H1 (cell line): ENCODE measurements around the gene EML4. TPM values are rescaled to one million over a fixed set of nuclear protein-coding genes. Genes with fewer than 3 reads are reported as not detected.

ENCODE experiments used
- ATF2 ChIP-seq: IDR thresholded peaks from 2 replicates; pipeline ENCODE4 v1.6.1; 2012; ENCODE audit warnings: low read length, inconsistent platforms
- FOSL1 ChIP-seq: IDR thresholded peaks from 2 replicates; pipeline ENCODE4 v1.6.1; 2011; ENCODE audit warnings: mild to moderate bottlenecking, low read depth, low read length, moderate library complexity; ENCODE audit not compliant: insufficient read depth
- HDAC2 ChIP-seq, 2 experiments: fragments of 300-600 bp in 1 of 2; sonication (generic) in 1 of 2; IDR thresholded peaks; 2 replicates each; pipeline ENCODE4 v1.6.1; 2011 to 2012; ENCODE audit warnings: low read depth in 2 of 2, low read length in 2 of 2, mild to moderate bottlenecking in 2 of 2, moderate library complexity in 2 of 2, borderline replicate concordance in 1 of 2, inconsistent platforms in 1 of 2
- RAD21 ChIP-seq, 2 experiments: IDR thresholded peaks in 1 of 2; conservative IDR thresholded peaks in 1 of 2; 2 replicates each; pipeline ENCODE4 v1.6.1; 2011; ENCODE audit warnings: low read depth in 2 of 2, low read length in 2 of 2, improper control_type of control experiment in 1 of 2, inconsistent platforms in 1 of 2, mild to moderate bottlenecking in 1 of 2, moderate library complexity in 1 of 2
- SIN3A ChIP-seq, 2 experiments: IDR thresholded peaks in 1 of 2; conservative IDR thresholded peaks in 1 of 2; 2 replicates each; pipeline ENCODE4 v1.6.1; 2011 to 2012; ENCODE audit warnings: low read length in 2 of 2, improper control_type of control experiment in 1 of 2, low read depth in 1 of 2, mild to moderate bottlenecking in 1 of 2
- polyA plus RNA-seq, 7 experiments: library from polyadenylated mRNA; depleted of rRNA in 3 of 7; stranded (reverse) in 5 of 7; unstranded in 2 of 7; fragments of >200 nt in 5 of 7; fragments of 200-250 nt in 2 of 7; gene quantifications; 1 replicate in 5 of 7; 2 replicates in 1 of 7; 4 replicates in 1 of 7; pipeline versions ENCODE4 v1.2.1 to v1.2.3, GENCODE V29; 2011 to 2013; ENCODE audit warnings: missing spikeins in 2 of 7, mixed read lengths in 2 of 7
- total RNA-seq: library from RNA; stranded (reverse); fragmentation: NEBNext Ultra II Directional; extraction: Animal tissue kit (Norgen Biotek cat#: 25700); gene quantifications from 2 replicates; pipeline ENCODE4 v1.2.1, GENCODE V29; 2021
- TF ChIP-seq, protein P1 (sequence below): IDR thresholded peaks from 2 replicates; pipeline ENCODE4 v1.6.1; 2012; ENCODE audit warnings: inconsistent platforms

The EML4 gene
- total and polyA plus RNA-seq, 2 of the 8 experiments (the other 6 are each of a cell fraction or from before 2014, with no cell fraction given): 50.1 to 104 TPM

DNA sequence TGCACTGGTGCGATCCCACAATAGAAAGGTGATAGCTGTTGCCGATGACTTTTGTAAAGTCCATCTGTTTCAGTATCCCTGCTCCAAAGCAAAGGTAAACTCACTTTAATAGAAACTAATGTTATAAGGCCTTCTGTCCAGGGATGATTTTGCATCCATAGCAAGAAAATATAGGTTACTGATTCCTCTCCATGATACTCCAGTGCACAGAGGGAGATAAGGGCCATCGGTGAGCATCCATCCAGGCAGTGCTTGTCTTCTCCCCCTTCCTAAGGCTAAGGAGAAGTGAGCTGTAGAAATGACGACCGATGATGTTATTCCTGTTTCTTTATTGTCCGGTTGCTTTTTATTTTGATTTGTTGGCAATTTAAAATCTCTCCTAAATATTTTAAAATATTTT, 159.8 kb downstream of the EML4 start (continued):
- no peak for TF ChIP-seq ATF2
- TF ChIP-seq RAD21 (IDR thresholded peaks at IDR 0.05 in 1 of 2, conservative IDR thresholded peaks at IDR 0.05 in 1 of 2; ENCODE audit: low read depth in 2 of 2, low read length in 2 of 2): no peak
- no peak for TF ChIP-seq SIN3A (conservative IDR thresholded peaks at IDR 0.05 in 1 of 2, IDR thresholded peaks at IDR 0.05 in 1 of 2; ENCODE audit: low read depth in 1 of 2, low read length in 2 of 2)
- TF ChIP-seq FOSL1: no peak
- TF ChIP-seq, protein P1, sequence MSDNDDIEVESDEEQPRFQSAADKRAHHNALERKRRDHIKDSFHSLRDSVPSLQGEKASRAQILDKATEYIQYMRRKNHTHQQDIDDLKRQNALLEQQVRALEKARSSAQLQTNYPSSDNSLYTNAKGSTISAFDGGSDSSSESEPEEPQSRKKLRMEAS: no peak
- no peak for TF ChIP-seq HDAC2 (IDR thresholded peaks at IDR 0.05; ENCODE audit: borderline replicate concordance in 1 of 2, low read depth in 2 of 2, low read length in 2 of 2)
- TF ChIP-seq, all 59 proteins: peak for 0
